ENCODE results near the gene PLEKHB2.
"Not testable (repeated sequence)": the region's sequence is repeated elsewhere in the genome, so short reads cannot be mapped to it uniquely, and the experiment has no call there.

Gene PLEKHB2, protein sequence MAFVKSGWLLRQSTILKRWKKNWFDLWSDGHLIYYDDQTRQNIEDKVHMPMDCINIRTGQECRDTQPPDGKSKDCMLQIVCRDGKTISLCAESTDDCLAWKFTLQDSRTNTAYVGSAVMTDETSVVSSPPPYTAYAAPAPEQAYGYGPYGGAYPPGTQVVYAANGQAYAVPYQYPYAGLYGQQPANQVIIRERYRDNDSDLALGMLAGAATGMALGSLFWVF

DNA sequence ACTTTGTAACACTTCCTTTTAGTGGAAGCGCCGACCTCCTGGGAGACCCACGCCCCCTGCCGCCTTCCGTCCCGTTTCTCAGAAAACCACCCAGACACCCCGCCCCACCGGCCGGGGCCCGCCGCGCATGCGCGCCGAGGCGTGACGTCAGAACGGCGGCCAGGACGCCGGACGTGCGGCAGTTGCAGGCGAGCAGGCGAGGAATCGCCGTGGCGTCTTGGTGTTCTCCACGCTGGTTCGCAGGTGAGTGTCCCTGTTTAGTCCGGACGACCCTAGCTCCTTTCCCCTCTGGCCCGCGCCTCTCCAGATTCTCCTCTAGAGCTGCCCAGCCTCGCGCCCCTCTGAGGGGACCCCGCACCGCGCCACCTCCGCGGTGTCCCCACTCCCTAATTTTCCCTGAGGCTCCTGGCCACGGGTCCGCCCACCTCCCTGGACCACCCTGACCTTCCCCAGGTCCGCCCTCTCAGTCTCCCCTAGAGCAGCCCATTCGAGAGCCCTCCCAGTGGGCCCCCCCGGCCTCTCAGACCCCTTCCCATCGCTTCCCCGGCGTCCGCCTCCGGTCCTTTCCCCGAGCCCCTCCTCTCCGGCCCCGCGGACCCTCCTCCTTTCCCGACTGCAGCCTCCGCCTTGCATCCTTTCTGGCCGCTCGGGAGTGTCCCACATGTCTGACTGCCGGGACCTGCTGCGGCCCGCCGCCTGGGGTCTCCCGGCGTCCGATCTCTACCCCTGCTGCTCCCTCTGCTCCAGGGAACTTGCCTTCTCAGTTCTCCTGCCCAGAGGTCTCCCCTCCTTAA, at the start of gene PLEKHB2:
Gene PLEKHB2, plus strand, starts transcription at position 181 of the 794 bp plus-strand sequence. CDS start 15,606 bp downstream, outside the sequence.
- DNase-seq (ENCODE audit: low spot score): peak; percentile 95

DNA sequence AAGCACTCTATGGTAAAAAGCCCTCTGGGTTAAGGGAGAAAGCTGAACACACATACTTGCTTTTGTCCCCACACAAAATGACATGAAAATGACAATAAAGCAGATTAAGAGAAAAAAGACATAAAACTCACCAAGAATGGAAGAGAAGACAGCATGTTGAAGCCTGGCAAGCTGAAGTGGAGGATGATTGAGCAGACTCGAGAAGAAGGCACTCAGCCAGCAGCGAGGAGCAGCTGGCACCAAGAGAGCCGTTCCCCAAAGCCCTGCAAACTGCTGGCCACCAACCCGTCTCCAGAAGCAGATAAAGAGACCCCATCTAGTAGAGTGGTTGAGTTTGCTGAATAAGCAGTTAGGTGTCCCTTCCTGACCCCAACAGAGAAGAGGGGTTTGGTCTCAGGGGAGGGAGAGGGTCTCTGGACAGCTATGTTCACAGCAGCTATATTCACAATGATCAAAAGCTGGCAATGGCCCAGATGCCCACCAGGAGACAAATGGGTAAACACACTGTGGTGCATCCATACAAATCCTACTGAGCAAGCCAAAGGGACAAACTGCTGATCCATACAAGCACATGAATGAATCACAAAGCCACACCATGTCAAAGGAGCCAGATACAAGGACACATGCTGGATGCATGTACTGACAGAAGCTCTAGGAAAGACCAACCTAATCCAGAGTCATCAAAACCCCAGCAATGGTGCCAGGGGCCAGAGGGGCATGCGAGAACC, 48.8 kb upstream of the PLEKHB2 start:
- DNase-seq (ENCODE audit: low spot score): no peak

DNA sequence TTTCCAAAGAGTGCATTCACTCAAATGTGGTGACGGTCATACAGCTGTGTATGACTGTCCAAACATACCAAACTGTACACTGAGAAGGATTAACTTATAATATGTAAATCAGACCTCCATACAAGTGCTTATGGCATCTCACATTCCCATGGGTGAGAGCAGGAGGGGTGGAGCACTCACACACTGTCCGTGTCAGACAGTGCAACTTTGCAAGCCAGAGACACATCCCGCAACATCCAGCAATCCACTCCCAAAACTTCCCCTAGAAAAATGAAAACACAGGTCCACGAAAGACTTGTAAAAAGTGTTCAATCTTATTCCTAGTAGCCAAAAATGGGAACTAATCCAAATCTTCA, 48.2 kb upstream of the PLEKHB2 start:
- DNase-seq (ENCODE audit: low spot score): no peak

DNA sequence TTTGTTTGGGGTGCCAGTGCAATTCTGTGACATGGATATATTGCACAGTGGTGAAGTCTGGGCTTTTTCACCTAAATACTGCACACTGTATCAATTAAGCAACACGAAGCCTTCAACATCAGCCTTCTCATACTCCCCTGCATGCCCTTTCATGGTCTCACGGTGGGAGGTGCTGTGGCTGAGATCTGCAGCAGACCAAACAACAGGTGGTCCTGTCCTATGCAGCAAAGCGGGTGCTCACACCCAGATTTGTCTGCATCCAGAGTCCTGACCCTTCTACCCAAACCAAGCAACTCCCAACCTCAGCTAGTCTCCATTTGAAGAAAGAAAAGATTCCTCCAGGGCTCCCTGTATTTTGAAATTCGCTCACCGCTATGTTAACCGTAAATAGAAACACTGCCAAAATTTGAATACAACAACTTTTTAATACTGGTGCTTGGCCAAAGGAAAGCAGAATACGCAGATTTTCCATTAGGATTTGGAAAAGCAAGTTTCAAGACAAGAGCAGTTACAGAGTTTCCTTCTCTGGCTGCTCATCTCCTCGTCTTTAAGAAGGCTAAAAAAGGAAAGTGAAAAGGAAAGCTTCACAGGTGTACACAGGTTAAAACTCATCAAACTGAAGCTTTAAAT, 46.8 kb upstream of the PLEKHB2 start:
- no peak for DNase-seq (ENCODE audit: low spot score)

DNA sequence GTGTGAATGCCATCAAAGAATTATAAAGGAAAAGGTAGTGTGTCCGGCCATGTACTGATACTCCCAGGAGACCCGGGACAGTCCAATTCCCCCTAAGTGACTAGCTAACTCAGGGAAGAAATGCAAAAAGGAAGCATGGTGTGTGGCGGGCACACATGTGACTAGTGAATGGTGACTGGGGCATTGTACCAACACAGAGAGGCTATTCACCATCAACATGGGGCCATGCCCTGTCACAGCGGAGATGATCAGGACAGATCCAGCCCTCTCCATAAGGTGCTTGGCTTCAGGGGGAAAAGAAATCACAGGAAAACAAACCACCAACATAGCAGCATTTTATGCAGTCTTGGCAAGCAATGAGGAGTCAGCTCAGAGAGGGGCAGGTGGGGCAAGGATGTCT, 46.2 kb upstream of the PLEKHB2 start:
- no peak for DNase-seq (ENCODE audit: low spot score)

DNA sequence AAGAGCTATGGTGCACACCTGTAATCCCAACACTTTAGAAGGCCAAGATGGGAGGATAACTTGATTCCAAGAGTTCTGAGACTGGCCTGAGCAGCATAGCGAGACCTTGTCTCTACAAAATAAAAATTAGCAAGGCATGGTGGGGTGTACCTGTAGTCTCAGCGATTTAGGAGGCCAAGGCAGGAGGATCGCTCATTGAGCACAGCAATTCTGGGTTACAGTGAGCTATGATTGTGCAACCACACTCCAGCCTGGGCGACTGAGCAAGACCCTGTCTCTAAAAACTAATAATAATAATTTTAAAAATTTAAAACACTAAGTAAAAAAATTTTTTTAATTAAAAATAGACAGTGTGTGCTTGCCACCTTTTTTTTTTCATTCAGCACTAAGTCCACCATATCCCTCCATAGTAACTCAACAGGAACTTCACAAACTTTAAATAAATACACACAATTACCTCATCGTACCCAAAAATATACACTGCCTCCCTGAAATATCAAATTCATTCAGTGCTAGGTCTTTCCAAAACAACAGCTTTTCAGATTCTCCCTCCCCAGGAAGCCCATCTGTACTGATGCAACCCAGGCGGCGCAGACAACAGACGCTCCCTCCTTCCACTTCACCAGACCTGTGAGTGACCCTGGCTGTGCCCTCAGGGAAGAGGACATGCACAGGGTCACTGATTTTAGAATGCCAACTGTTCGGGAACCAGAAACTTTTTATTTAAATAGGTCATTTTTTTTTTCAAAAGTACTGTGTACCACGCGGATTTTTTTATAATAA, 41.4 kb upstream of the PLEKHB2 start:
- no peak for DNase-seq (ENCODE audit: low spot score)

DNA sequence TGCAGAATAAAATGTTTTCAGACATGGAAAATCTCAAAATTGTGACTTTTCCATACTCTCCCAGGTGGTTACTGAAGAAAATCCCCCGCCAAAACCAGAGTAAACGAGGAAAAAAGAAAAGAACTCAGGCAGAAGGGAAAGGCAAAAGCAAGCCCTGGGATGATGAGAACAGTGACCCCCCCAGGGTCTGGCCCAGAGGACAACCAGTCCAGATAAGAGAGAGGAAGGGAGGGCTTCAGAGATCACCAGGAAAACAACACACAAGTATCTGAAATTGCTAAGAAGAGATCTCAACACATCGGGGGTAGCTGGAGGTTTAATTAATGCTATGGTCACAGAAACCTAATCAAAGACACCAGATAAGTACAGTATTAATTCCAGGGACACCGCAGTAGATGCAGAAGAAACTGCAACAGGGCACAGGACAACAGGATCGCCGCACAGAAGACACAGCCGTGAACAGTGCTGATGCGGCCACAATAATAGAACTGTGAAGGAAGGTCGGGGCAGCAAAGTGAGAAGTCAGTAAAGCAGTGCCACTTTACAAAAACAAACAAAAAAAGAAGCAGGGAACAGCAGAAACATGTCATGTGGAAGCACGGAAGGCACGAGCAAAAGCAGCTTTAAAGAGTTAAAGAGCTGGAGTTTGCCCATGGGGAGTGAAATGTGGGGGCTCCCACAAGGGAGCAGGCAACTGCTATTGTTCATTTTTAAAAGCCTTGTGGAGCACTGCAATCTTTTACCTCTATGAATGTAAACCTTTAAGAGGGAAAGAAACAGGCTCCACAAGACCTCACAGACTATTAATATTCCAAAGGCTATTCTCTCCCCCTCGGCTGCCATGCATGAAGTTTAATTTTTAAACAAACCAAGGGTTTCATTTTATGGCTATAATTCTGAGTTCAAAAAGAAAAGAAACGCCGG, 40.3 kb upstream of the PLEKHB2 start:
- DNase-seq (ENCODE audit: low spot score): no peak

DNA sequence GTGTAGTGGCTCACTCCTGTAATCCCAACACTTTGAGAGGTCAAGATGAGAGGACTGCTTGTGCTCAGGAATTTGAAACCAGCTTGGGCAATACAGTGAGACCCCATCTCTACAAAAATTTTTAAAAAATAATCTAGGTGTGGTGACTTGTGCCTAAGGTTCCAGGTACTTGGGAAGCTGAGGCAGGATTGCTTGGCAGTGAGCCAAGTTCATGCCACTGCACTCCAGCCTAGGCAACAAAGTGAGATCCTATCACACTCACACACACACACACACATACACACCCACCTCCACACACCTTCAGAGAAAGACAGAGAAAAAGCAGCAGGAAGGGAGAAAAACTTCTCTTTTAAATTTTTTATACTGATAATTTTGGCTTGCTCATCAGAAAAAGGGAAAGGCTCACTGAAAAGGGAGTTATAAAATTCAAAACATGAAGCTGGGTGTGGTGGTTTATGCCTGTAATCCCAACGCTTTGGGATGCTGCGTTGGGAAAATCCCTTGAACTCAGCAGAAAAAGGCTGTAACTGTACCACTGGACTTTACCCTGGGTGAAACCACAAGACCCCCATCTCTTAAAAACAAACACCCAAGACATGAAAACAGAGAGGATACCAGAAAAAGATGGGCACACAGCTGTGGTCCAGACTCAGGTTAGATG, 37.5 kb upstream of the PLEKHB2 start:
- DNase-seq (ENCODE audit: low spot score): no peak

DNA sequence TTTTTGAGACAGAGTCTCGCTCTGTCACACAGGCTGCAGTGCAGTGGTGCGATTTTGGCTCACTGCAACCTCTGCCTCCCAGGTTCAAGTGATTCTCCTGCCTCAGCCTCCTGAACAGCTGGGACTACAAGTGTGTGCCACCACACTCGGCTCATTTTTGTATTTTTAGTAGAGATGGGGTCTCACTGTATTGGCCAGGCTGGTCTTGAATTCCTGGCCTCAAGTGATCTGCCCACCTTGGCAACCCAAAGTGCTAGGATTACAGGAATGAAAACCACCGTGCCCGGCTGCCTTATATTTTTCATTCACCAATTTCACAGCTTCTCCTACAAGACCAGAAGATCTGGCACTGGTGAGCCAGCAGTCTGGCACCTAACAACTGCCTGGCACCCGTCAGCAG, 37.0 kb upstream of the PLEKHB2 start:
- not testable (repeated sequence) for DNase-seq (ENCODE audit: low spot score)

DNA sequence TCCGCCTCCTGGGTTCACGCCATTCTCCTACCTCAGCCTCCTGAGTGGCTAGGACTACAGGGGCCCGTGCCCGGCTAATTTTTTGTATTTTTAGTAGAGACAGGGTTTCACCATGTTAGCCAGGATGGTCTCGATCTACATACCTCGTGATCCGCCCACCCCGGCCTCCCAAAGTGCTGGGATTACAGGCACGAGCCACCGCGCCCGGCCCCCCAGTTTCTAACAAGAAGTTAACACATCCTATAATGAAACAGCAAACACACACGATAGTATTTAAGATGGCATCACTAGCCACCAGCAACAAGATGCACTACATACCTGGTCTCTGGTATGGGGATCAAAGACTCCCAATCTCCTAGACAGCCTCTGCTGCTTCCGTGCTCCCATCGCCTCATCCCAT, 29.6 kb upstream of the PLEKHB2 start:
- not testable (repeated sequence) for DNase-seq (ENCODE audit: low spot score)

DNA sequence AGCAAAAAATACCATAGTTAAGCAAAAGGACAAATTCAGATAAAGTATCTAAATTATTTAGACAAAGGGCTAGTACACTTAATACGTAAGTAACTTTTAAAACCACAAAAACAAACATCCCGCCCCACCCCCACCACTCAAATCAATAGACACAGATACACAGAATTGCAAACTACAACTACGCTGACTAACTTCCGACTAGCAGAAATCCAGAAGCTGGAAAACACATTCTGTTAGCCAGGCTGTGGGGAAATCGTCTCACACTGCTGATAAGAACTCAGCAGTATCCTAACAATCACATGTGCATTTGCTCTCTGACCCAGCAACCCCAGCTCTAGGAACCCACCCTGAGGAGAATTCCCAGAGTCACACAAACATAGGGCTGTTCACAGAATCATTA, 28.4 kb upstream of the PLEKHB2 start:
- no peak for DNase-seq (ENCODE audit: low spot score)

DNA sequence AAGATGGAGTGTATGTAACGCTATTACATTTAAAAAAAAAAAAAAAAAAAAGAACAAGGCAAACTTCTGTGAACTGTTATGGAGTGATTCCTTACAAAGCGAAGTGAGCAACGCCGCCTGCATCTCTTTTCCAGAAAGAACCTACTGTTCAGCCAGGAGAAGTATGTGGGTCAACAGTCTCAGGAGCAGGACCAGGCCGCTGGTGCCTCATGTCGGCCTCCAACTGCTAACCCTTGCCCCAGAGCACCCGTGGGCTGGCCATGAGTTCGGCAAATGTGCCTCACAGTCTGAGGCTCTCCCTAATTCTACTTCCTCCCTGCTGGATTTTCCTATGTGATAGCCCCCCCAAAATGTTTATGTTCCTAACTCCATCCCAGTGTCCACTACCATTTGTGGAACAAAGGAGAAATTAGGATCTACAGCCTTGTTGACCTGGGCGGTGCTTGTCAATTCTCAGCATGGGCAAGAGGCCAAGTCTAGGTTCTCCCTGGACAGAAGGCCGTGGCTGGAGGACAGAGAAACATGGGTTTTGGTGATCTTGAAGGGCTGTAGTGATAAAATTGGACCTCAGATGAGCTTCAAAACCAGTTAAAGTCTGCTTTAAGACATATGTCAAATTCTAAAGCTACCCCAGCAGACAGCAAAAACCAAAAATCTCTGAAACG, 27.8 kb upstream of the PLEKHB2 start:
- DNase-seq (ENCODE audit: low spot score): no peak

DNA sequence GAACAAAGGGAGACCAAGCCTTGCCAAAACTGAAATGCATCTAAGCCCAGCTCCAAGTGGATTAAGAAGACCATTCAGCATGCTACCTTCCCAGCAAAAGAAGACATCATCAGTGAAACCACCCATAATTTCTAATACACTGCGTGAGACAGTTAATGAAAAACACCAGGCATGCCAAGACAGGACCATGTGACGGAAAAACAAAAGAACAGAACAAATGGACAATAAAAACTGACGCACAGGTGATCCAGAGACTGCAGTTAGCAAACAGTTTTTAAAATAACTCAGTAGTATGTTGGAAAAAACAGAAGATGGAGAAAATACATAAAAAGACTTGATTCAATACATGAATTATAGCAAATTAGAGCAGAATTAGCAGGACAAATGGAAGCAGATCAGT, 27.2 kb upstream of the PLEKHB2 start:
- DNase-seq (ENCODE audit: low spot score): no peak

DNA sequence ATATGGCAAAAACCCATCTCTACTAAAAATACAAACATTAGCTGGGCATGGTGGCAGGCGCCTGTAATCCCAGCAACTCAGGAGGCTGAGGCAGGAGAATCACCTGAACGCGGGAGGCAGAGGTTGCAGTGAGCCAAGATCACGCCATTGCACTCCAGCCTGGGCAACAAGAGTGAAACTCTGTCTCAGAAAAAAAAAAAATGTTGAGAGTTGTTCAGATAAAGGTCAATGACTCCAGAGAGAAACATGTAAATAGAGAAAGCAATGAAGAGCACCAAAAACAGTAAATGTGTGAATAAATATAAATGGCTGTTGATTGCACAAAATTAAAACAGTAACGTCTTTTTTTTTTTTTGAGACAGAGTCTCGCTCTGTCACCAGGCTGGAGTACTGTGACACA, 25.2 kb upstream of the PLEKHB2 start:
- DNase-seq (ENCODE audit: low spot score): not testable (repeated sequence)

DNA sequence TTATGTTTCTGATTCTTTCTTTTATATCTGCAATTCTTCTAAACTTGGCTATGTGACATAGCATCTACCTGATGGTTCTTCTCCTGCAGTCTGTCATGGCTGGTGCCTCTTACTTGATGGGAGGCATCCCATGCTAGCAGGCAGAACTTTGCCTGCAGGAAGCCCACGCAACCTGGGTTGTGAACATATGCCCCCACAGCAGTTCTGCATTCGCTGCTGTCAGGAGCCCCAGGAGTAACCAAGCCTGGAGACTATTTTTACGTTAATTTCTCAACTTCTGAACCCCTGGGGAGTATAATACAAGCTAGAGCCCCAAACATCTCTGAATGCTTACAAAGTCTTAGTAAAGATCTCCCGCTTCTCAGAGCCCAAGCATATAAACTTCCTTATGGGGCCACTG, 23.9 kb upstream of the PLEKHB2 start:
- no peak for DNase-seq (ENCODE audit: low spot score)

DNA sequence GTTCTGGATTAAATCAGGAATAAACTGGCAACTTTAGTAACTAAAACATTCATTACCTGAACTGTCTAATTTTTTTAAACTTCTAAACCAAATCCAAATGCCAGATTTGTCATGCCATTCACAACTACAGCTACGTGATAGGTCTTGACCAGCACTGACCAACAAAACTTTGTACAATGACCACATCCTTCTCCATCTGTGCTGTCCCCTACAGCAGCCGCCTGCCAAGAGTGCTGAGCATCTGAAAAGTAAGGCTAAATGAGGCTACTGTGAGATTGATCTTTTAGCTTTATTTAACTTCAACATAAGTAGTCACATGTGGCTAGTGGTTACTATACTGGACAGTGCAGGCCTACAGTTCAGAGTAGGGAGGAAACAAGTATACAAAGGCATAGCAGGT, 19.5 kb upstream of the PLEKHB2 start:
- DNase-seq (ENCODE audit: low spot score): no peak

DNA sequence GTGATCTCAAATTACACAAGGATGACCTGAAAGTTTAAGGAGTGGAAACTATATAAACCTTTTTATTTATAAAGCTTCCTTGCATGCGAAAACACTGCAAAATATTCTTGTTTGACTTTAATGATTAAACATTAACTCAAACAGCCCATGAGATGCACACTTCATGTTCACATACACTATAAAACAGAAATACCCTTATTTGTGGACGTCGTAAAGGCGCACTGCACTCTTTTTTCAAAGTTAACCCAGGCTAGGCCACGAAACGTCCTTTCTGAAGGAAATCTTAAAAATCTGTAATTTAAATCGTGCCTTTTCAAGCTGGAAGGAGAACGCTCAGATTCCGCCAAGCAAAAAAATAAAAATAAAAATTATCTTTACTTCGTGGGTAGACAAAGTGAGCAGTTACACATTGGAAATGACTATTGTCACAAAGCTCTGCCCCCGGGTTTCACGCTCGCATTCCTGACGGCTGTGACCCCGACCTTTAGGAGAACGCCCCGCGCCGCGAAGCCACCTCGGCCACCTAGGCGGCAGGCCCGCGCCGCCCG, 12.6 kb upstream of the PLEKHB2 start:
- no peak for DNase-seq (ENCODE audit: low spot score)

DNA sequence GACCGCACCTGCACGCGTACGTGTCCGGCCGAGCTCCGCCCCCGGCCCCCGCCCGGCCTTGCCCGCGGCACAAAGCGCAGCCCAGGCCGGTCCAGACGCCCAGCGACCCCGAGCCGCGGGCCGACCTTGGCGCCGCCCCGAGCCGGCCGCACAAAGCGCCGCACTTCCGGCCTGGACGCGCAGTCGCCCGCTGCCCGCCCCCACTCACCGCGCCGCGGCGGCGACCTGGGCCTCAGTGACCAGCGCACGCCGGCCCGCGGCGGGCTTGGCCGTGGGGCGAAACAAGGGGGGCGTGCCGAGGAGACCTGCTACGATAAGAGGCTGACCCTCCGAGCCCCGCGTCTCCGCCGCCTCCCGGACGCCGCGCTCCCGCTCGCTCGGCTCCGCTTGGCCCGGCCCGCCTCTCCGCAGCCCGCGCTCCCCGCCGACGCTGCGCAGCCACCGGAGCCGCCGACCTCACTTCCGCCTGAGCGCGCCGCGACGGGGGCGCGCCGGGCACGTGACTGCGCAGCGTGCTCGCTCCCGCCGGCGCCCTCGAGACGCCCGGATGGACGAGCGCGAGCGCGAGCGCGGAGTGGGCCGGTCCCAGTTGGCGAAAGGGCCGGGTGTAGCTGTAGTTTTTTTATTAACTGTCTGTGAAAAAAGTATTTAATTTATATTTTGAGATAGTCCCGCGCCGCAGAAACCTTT, 12.0 kb upstream of the PLEKHB2 start, which contains the start of gene FAM168B:
Gene FAM168B, minus strand, starts transcription at position 455 of the 690 bp plus-strand sequence. CDS start 10,814 bp downstream, outside the sequence.
- DNase-seq (ENCODE audit: low spot score): peak; percentile 95
